PC-3 (cell line): ENCODE results near the gene ATF6. TPM values are rescaled to one million over a fixed set of nuclear protein-coding genes. Genes with fewer than 3 reads are reported as not detected.

Source experiments
- ATAC-seq: fragments of 200-7000 bp; cut with Tn5 transposase; 2 replicates; pipeline ENCODE4 v1.9.1; 2020; ENCODE audit warnings: mild to moderate bottlenecking, moderate library complexity
- BruUV-seq: library from RNA; stranded (reverse); fragments of 400-500 nt; replicated peaks from 2 replicates; lab custom pipeline; 2021; lab: Mats Ljungman, UMichigan
- CTCF ChIA-PET: fragments of 300-600 bp; sonication (Branson Sonifier 250); formaldehyde crosslinking; loops from one replicate; lab custom pipeline; 2022; ENCODE audit warnings: antibody characterized with exemption; lab: Charles Lee
- POLR2A ChIA-PET: fragments of 300-600 bp; sonication (Branson Sonifier 250); formaldehyde crosslinking; loops from one replicate; lab custom pipeline; 2022; ENCODE audit warnings: antibody characterized with exemption; ENCODE audit not compliant: unreplicated experiment; lab: Charles Lee
- DNase-seq: peaks from one replicate; pipeline ENCODE4 v3.0.0-alpha.2; 2015
- H2AFZ ChIP-seq: fragments of 300-600 bp; sonication (generic); 2 replicates; pipeline ENCODE4 v1.6.0; 2016; ENCODE audit warnings: antibody characterized with exemption, low read length
- H3F3A ChIP-seq: fragments of 300-600 bp; sonication (generic); one replicate; pipeline ENCODE4 v1.6.0; 2017; ENCODE audit warnings: antibody characterized with exemption, low read length, control low read depth, mild to moderate bottlenecking; ENCODE audit not compliant: unreplicated experiment
- H3K27ac ChIP-seq: fragments of 300-600 bp; sonication (generic); 2 replicates; pipeline ENCODE4 v1.5.1; 2016; ENCODE audit warnings: mild to moderate bottlenecking, low read length
- H3K27me3 ChIP-seq: fragments of 300-600 bp; sonication (generic); 2 replicates; pipeline ENCODE4 v1.6.1; 2016; ENCODE audit warnings: low read length, mixed read lengths
- H3K36me3 ChIP-seq: fragments of 300-600 bp; sonication (generic); 2 replicates; pipeline ENCODE4 v1.6.1; 2016; ENCODE audit warnings: low read depth, mixed run types, low read length, mixed read lengths
- H3K4me1 ChIP-seq: fragments of 300-600 bp; sonication (generic); 2 replicates; pipeline ENCODE4 v1.5.1; 2016; ENCODE audit warnings: low read length; ENCODE audit not compliant: insufficient read depth
- H3K4me2 ChIP-seq: fragments of 300-600 bp; sonication (generic); 2 replicates; pipeline ENCODE4 v1.6.0; 2016; ENCODE audit warnings: low read length
- H3K4me3 ChIP-seq: fragments of 300-600 bp; sonication (generic); 2 replicates; pipeline ENCODE4 v1.5.1; 2016; ENCODE audit warnings: mild to moderate bottlenecking, low read length, mixed read lengths
- H3K79me2 ChIP-seq: fragments of 300-600 bp; sonication (generic); 2 replicates; pipeline ENCODE4 v1.6.1; 2017; ENCODE audit warnings: low read length, mixed read lengths
- H3K9ac ChIP-seq: fragments of 300-600 bp; sonication (generic); 2 replicates; pipeline ENCODE4 v1.6.0; 2016; ENCODE audit warnings: mild to moderate bottlenecking, low read length
- H3K9me2 ChIP-seq: fragments of 300-600 bp; sonication (generic); replicated peaks from 2 replicates; pipeline ENCODE4 v1.6.1; 2016; ENCODE audit warnings: mixed run types, low read length, mixed read lengths
- H3K9me3 ChIP-seq: fragments of 300-600 bp; sonication (generic); 2 replicates; pipeline ENCODE4 v1.6.1; 2016; ENCODE audit warnings: low read length, mixed read lengths
- H4K20me1 ChIP-seq: fragments of 300-600 bp; sonication (generic); 2 replicates; pipeline ENCODE4 v1.6.1; 2016; ENCODE audit warnings: low read length, mixed read lengths
- CTCF ChIP-seq: fragments of 300-600 bp; sonication (generic); conservative IDR thresholded peaks from 2 replicates; pipeline ENCODE4 v1.5.1; 2017; ENCODE audit warnings: antibody characterized with exemption, low read depth, mild to moderate bottlenecking, low read length
- EZH2 ChIP-seq: fragments of 300-600 bp; sonication (generic); IDR thresholded peaks from one replicate; pipeline ENCODE4 v1.6.1; 2017; ENCODE audit warnings: antibody characterized with exemption, mild to moderate bottlenecking, low read length; ENCODE audit not compliant: unreplicated experiment
- EZH2phosphoT487 ChIP-seq: fragments of 300-600 bp; sonication (generic); IDR thresholded peaks from 2 replicates; pipeline ENCODE4 v1.6.1; 2018; ENCODE audit warnings: mild to moderate bottlenecking, antibody characterized with exemption, low read length, borderline replicate concordance
- intact Hi-C: fragments of 100-400 bp; cut with micrococcal nuclease; formaldehyde crosslinking; loops from 2 replicates; pipeline ENCODE4 v1.9.0; 2023
- total RNA-seq: library from RNA; depleted of rRNA; stranded (reverse); fragments of >200 nt; gene quantifications from 2 replicates; pipeline ENCODE4 v1.2.3, GENCODE V29; 2014

Gene ATF6
- total RNA-seq, 1 experiment from 2014 or later: 19.7 TPM

GRCh38 chr1:161994175-161994668 lies 228.1 kb downstream of the ATF6 start:
- H4K20me1 ChIP-seq: no peaks in the 10 kb centered on the region
- no peak for ATAC-seq
- H3K27ac ChIP-seq: no peak overlapping the region
- no peak overlapping the region for H2AFZ ChIP-seq
- H3K79me2 ChIP-seq: no peaks in the 10 kb centered on the region
- H3K27me3 ChIP-seq: no peaks in the 10 kb centered on the region
- CTCF ChIA-PET: no interaction called here
- BruUV-seq: no TSS peak
- no peak for TF ChIP-seq CTCF
- no peak for TF ChIP-seq EZH2
- TF ChIP-seq EZH2phosphoT487: no peak
- peaks cover 5% of the 10 kb centered on the region; the same call in 1 of the 2 replicates for H3K4me1 ChIP-seq
- H3K4me3 ChIP-seq: no peak overlapping the region
- POLR2A ChIA-PET: no interaction called here
- no peaks in the 10 kb centered on the region for H3K9me3 ChIP-seq
- no peak for DNase-seq
- H3K9ac ChIP-seq: no peak overlapping the region
- no peaks in the 10 kb centered on the region for H3K36me3 ChIP-seq
- no peak overlapping the region for H3K4me2 ChIP-seq
- no peaks in the 10 kb centered on the region for H3F3A ChIP-seq
- H3K9me2 ChIP-seq: no peaks in the 10 kb centered on the region
- intact Hi-C loops: no loop called here

- no peak overlapping the region for H3K27ac ChIP-seq
- H2AFZ ChIP-seq: no peak overlapping the region
- no peak for TF ChIP-seq CTCF
- TF ChIP-seq EZH2phosphoT487: no peak
- TF ChIP-seq EZH2: no peak
- H3K4me1 ChIP-seq: peaks cover 8% of the 10 kb centered on the region; the same call in 1 of the 2 replicates
- ATAC-seq (no peak), DNase-seq (no peak)
- no peak overlapping the region for H3K4me2 ChIP-seq
- H4K20me1 ChIP-seq: no peaks in the 10 kb centered on the region
- H3K27me3 ChIP-seq: no peaks in the 10 kb centered on the region
- H3K4me3 ChIP-seq: no peak overlapping the region
- H3K79me2 ChIP-seq: no peaks in the 10 kb centered on the region
- POLR2A ChIA-PET: no interaction called here
- CTCF ChIA-PET: no interaction called here
- no peak overlapping the region for H3K9ac ChIP-seq
- H3K9me3 ChIP-seq: no peaks in the 10 kb centered on the region
- H3K9me2 ChIP-seq: no peaks in the 10 kb centered on the region
- intact Hi-C loops: no loop called here
- no peaks in the 10 kb centered on the region for H3K36me3 ChIP-seq
- H3F3A ChIP-seq: no peaks in the 10 kb centered on the region
- no TSS peak for BruUV-seq
These were observed 231.0 kb downstream of the ATF6 start for GRCh38 chr1:161997152-161997551.

GRCh38 chr1:161998811-161999210 lies 232.7 kb downstream of the ATF6 start:
- intact Hi-C loops: no loop called here
- Histone ChIP-seq H3K4me3 (no peak overlapping the region), H3K9me3 (no peaks in the 10 kb centered on the region), H3K36me3 (no peaks in the 10 kb centered on the region), H3K27me3 (no peaks in the 10 kb centered on the region), H3K4me2 (no peak overlapping the region), H3K9me2 (no peaks in the 10 kb centered on the region), H3K27ac (no peak overlapping the region), H3K4me1 (peaks cover 24% of the 10 kb centered on the region), H2AFZ (no peak overlapping the region), H3F3A (peaks cover 5% of the 10 kb centered on the region), H3K79me2 (no peaks in the 10 kb centered on the region), H4K20me1 (no peaks in the 10 kb centered on the region), H3K9ac (no peak overlapping the region)
- BruUV-seq: no TSS peak
- POLR2A ChIA-PET: no interaction called here
- DNase-seq (peak; percentile 47), ATAC-seq (no peak)
- TF ChIP-seq EZH2phosphoT487: no peak
- TF ChIP-seq CTCF: no peak
- no peak for TF ChIP-seq EZH2
- CTCF ChIA-PET: no interaction called here
